ENCODE measurements around the gene CDCA7L.

DNA sequence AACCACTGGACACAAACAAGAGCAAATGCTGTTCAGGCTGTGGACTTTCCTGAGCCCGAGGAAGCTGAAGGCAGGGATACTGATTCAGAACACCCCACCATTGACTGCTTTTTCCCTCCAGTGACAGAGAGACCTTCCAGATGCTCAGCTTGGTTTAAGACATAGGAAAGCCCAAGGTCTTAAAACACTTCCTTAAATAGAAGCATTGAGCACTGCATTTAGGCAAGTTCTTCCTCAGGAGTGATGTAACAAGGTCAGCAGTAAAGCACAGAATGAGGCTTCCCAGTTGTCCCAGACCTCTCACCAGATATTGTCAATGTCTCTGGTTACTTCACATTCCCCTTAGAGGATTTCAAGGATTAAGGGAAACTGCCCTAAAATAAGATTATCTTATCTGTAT lies 19.6 kb upstream of the CDCA7L start:
- TF ChIP-seq BCL11A (tag by site-specific recombination; IDR thresholded peaks at IDR 0.05; ENCODE audit: low read depth) (no peak), ZNF184 (tag by site-specific recombination; IDR thresholded peaks at IDR 0.05) (no peak), YY1 (tag by site-specific recombination; IDR thresholded peaks at IDR 0.05) (no peak), MEIS1 (CRISPR knock-in tag; IDR thresholded peaks at IDR 0.05; ENCODE audit: borderline replicate concordance) (no peak), ZBTB48 (tag by site-specific recombination; IDR thresholded peaks at IDR 0.05) (no peak), ZNF132 (tag by site-specific recombination; IDR thresholded peaks at IDR 0.05; ENCODE audit: borderline replicate concordance) (no peak), SCRT2 (tag by site-specific recombination; IDR thresholded peaks at IDR 0.05) (no peak), ZNF548 (tag by site-specific recombination; IDR thresholded peaks at IDR 0.05) (no peak)
- TF ChIP-seq, protein P1, sequence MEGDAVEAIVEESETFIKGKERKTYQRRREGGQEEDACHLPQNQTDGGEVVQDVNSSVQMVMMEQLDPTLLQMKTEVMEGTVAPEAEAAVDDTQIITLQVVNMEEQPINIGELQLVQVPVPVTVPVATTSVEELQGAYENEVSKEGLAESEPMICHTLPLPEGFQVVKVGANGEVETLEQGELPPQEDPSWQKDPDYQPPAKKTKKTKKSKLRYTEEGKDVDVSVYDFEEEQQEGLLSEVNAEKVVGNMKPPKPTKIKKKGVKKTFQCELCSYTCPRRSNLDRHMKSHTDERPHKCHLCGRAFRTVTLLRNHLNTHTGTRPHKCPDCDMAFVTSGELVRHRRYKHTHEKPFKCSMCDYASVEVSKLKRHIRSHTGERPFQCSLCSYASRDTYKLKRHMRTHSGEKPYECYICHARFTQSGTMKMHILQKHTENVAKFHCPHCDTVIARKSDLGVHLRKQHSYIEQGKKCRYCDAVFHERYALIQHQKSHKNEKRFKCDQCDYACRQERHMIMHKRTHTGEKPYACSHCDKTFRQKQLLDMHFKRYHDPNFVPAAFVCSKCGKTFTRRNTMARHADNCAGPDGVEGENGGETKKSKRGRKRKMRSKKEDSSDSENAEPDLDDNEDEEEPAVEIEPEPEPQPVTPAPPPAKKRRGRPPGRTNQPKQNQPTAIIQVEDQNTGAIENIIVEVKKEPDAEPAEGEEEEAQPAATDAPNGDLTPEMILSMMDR (tag by site-specific recombination; IDR thresholded peaks at IDR 0.05), result no peak
- TF ChIP-seq, protein P2, sequence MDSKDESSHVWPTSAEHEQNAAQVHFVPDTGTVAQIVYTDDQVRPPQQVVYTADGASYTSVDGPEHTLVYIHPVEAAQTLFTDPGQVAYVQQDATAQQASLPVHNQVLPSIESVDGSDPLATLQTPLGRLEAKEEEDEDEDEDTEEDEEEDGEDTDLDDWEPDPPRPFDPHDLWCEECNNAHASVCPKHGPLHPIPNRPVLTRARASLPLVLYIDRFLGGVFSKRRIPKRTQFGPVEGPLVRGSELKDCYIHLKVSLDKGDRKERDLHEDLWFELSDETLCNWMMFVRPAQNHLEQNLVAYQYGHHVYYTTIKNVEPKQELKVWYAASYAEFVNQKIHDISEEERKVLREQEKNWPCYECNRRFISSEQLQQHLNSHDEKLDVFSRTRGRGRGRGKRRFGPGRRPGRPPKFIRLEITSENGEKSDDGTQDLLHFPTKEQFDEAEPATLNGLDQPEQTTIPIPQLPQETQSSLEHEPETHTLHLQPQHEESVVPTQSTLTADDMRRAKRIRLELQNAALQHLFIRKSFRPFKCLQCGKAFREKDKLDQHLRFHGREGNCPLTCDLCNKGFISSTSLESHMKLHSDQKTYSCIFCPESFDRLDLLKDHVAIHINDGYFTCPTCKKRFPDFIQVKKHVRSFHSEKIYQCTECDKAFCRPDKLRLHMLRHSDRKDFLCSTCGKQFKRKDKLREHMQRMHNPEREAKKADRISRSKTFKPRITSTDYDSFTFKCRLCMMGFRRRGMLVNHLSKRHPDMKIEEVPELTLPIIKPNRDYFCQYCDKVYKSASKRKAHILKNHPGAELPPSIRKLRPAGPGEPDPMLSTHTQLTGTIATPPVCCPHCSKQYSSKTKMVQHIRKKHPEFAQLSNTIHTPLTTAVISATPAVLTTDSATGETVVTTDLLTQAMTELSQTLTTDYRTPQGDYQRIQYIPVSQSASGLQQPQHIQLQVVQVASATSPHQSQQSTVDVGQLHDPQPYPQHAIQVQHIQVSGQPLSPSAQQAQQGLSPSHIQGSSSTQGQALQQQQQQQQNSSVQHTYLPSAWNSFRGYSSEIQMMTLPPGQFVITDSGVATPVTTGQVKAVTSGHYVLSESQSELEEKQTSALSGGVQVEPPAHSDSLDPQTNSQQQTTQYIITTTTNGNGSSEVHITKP (tag by site-specific recombination; IDR thresholded peaks at IDR 0.05), result no peak
